ENCODE results near the gene ADAMTS4.

Gene ADAMTS4

GRCh38 chr1:161218301-161219077, 19.6 kb upstream of the ADAMTS4 start:
- DNase-seq, result no peak

GRCh38 chr1:161217831-161218230, 19.0 kb upstream of the ADAMTS4 start:
- no peak for DNase-seq

- peak; percentile 19 for DNase-seq
Measured at GRCh38 chr1:161216945-161217712, 18.3 kb upstream of the ADAMTS4 start.

GRCh38 chr1:161215076-161215475, 16.2 kb upstream of the ADAMTS4 start, which contains the start of gene FCER1G:
Gene FCER1G, plus strand, starts transcription at chr1:161215295. Its CDS starts 27 bp downstream, at chr1:161215322.
- peak; percentile 21 for DNase-seq

GRCh38 chr1:161214369-161214768, 15.5 kb upstream of the ADAMTS4 start:
- DNase-seq, result no peak

GRCh38 chr1:161209790-161210409, 11.0 kb upstream of the ADAMTS4 start:
- peak; percentile 82 for DNase-seq

- DNase-seq, result no peak
Measured at GRCh38 chr1:161207173-161207572, 8.3 kb upstream of the ADAMTS4 start.

GRCh38 chr1:161206411-161207140, 7.7 kb upstream of the ADAMTS4 start:
- DNase-seq, result no peak

- peak; percentile 98 for DNase-seq
Measured at GRCh38 chr1:161201836-161202712, 3.2 kb upstream of the ADAMTS4 start, which contains the start of gene NDUFS2. Gene NDUFS2, plus strand, starts transcription at chr1:161202367. Its CDS starts 19 bp downstream, at chr1:161202386.

- DNase-seq, result no peak
Measured at GRCh38 chr1:161200992-161201835, 2.4 kb upstream of the ADAMTS4 start.

GRCh38 chr1:161200421-161200991, 1.7 kb upstream of the ADAMTS4 start:
- peak; percentile 52 for DNase-seq

GRCh38 chr1:161199506-161200139, 769 bp upstream of the ADAMTS4 start:
- DNase-seq, result no peak

GRCh38 chr1:161198194-161198896, 509 bp downstream of the ADAMTS4 start:
- no peak for DNase-seq

- no peak for DNase-seq
Measured at GRCh38 chr1:161197560-161198193, 1.2 kb downstream of the ADAMTS4 start.

GRCh38 chr1:161196521-161197451, 2.1 kb downstream of the ADAMTS4 start:
- DNase-seq, result no peak

GRCh38 chr1:161196111-161196510, 2.7 kb downstream of the ADAMTS4 start:
- DNase-seq, result no peak

GRCh38 chr1:161195171-161195570, 3.7 kb downstream of the ADAMTS4 start:
- DNase-seq, result no peak
